H9 (cell line): ENCODE results near the gene CCDC69. TPM values are rescaled to one million over a fixed set of nuclear protein-coding genes. Genes with fewer than 3 reads are reported as not detected.

Source experiments
- DNase-seq: peaks from one replicate; pipeline ENCODE4 v3.0.0-alpha.2; 2017
- H2AFZ ChIP-seq: one replicate; pipeline ENCODE4 v1.6.1; 2013; ENCODE audit warnings: mild to moderate bottlenecking, low read length, control low read depth, moderate library complexity
- H2AK5ac ChIP-seq: 2 replicates; pipeline ENCODE4 v1.6.1; 2013; ENCODE audit warnings: low read length, control low read depth, mixed read lengths; ENCODE audit not compliant: insufficient read length
- H2BK120ac ChIP-seq: one replicate; pipeline ENCODE4 v1.6.1; 2013; ENCODE audit warnings: low read depth, mild to moderate bottlenecking, low read length, control low read depth, inconsistent platforms; ENCODE audit not compliant: poor library complexity, severe bottlenecking
- H2BK12ac ChIP-seq: 2 replicates; pipeline ENCODE4 v1.6.1; 2013; ENCODE audit warnings: low read length, control low read depth, mixed read lengths, low read depth; ENCODE audit not compliant: insufficient read length
- H2BK15ac ChIP-seq: 2 replicates; pipeline ENCODE4 v1.6.1; 2013; ENCODE audit warnings: low read depth, low read length, control low read depth
- H2BK20ac ChIP-seq: one replicate; pipeline ENCODE4 v1.6.1; 2013; ENCODE audit warnings: low read depth, mild to moderate bottlenecking, low read length, control low read depth, inconsistent platforms; ENCODE audit not compliant: poor library complexity, severe bottlenecking
- H2BK5ac ChIP-seq: 2 replicates; pipeline ENCODE4 v1.6.1; 2013; ENCODE audit warnings: low read length, control low read depth, mixed read lengths; ENCODE audit not compliant: insufficient read length
- H3K14ac ChIP-seq: 2 replicates; pipeline ENCODE4 v1.6.1; 2013; ENCODE audit warnings: low read length, control low read depth; ENCODE audit not compliant: insufficient read depth
- H3K18ac ChIP-seq: 2 replicates; pipeline ENCODE4 v1.6.1; 2013; ENCODE audit warnings: low read depth, mild to moderate bottlenecking, mixed read lengths, low read length, control low read depth; ENCODE audit not compliant: insufficient read length
- H3K23ac ChIP-seq: 2 replicates; pipeline ENCODE4 v1.6.1; 2013; ENCODE audit warnings: low read length, control low read depth, mixed read lengths, low read depth; ENCODE audit not compliant: insufficient read length
- H3K23me2 ChIP-seq: 2 replicates; pipeline ENCODE4 v1.6.1; 2013; ENCODE audit warnings: low read depth, mild to moderate bottlenecking, mixed read lengths, low read length, control low read depth; ENCODE audit not compliant: insufficient read length, poor library complexity, severe bottlenecking
- H3K27ac ChIP-seq: 2 replicates; pipeline ENCODE4 v1.5.1; 2013; ENCODE audit warnings: low read length, control low read depth, mixed read lengths, low read depth; ENCODE audit not compliant: insufficient read length
- H3K27me3 ChIP-seq: 2 replicates; pipeline ENCODE4 v1.6.1; 2013; ENCODE audit warnings: low read length, control low read depth, inconsistent platforms; ENCODE audit not compliant: insufficient read depth
- H3K4ac ChIP-seq: 2 replicates; pipeline ENCODE4 v1.6.1; 2013; ENCODE audit warnings: low read depth, mild to moderate bottlenecking, control low read depth, inconsistent platforms, low read length, moderate library complexity
- H3K4me1 ChIP-seq: 2 replicates; pipeline ENCODE4 v1.6.1; 2013; ENCODE audit warnings: low read length, control low read depth, inconsistent platforms; ENCODE audit not compliant: insufficient read depth
- H3K4me2 ChIP-seq: 2 replicates; pipeline ENCODE4 v1.6.1; 2013; ENCODE audit warnings: low read length, control low read depth, mixed read lengths; ENCODE audit not compliant: insufficient read length, insufficient read depth
- H3K56ac ChIP-seq: 2 replicates; pipeline ENCODE4 v1.6.1; 2013; ENCODE audit warnings: low read depth, mild to moderate bottlenecking, mixed read lengths, low read length, control low read depth; ENCODE audit not compliant: insufficient read length
- H3K79me1 ChIP-seq: 2 replicates; pipeline ENCODE4 v1.6.1; 2013; ENCODE audit warnings: low read depth, mild to moderate bottlenecking, moderate library complexity, low read length, control low read depth, inconsistent platforms; ENCODE audit not compliant: insufficient read depth, poor library complexity, severe bottlenecking
- H3K79me2 ChIP-seq: 2 replicates; pipeline ENCODE4 v1.6.1; 2013; ENCODE audit warnings: low read length, control low read depth, inconsistent platforms; ENCODE audit not compliant: insufficient read depth
- H3K9ac ChIP-seq: 2 replicates; pipeline ENCODE4 v1.6.1; 2013; ENCODE audit warnings: low read length, control low read depth, mixed read lengths; ENCODE audit not compliant: insufficient read length; ENCODE audit errors: extremely low read depth
- H3K9me3 ChIP-seq: one replicate; pipeline ENCODE4 v1.6.1; 2013; ENCODE audit warnings: low read depth, low read length, inconsistent platforms; ENCODE audit not compliant: control insufficient read depth
- H3T11ph ChIP-seq: one replicate; pipeline ENCODE4 v1.6.1; 2013; ENCODE audit warnings: mild to moderate bottlenecking, low read length, control low read depth, inconsistent platforms
- H4K20me1 ChIP-seq: one replicate; pipeline ENCODE4 v1.6.1; 2013; ENCODE audit not compliant: control insufficient read depth, insufficient read length, insufficient read depth
- H4K5ac ChIP-seq: 2 replicates; pipeline ENCODE4 v1.6.1; 2013; ENCODE audit warnings: low read depth, mild to moderate bottlenecking, mixed read lengths, low read length, control low read depth; ENCODE audit not compliant: insufficient read length
- H4K8ac ChIP-seq: replicated peaks from 2 replicates; pipeline ENCODE4 v1.6.1; 2013; ENCODE audit warnings: low read length, control low read depth, mixed read lengths, low read depth; ENCODE audit not compliant: insufficient read length
- H4K91ac ChIP-seq: 2 replicates; pipeline ENCODE4 v1.6.1; 2013; ENCODE audit warnings: low read depth, mild to moderate bottlenecking, moderate library complexity, mixed read lengths, low read length, control low read depth; ENCODE audit not compliant: insufficient read length
- H3K27ac Mint-ChIP-seq, 3 experiments: 2 replicates in 2 of 3; 3 replicates in 1 of 3; pipeline ENCODE4 v1.8.0; 2020 to 2021; ENCODE audit warnings: mixed read lengths in 3 of 3, mild to moderate bottlenecking in 1 of 3, moderate library complexity in 1 of 3
- H3K27me3 Mint-ChIP-seq: 2 replicates; pipeline ENCODE4 v1.8.0; 2021; ENCODE audit warnings: low read depth, mild to moderate bottlenecking, moderate library complexity, mixed read lengths
- H3K36me3 Mint-ChIP-seq, 3 experiments: 2 replicates in 2 of 3; 3 replicates in 1 of 3; pipeline ENCODE4 v1.8.0; 2020 to 2021; ENCODE audit warnings: low read depth in 3 of 3, mixed read lengths in 3 of 3; ENCODE audit not compliant: insufficient read depth in 1 of 3
- H3K4me1 Mint-ChIP-seq, 2 experiments: 2 replicates each; pipeline ENCODE4 v1.8.0; 2020; ENCODE audit warnings: mixed read lengths in 2 of 2
- H3K4me3 Mint-ChIP-seq, 2 experiments: 2 replicates in 1 of 2; 3 replicates in 1 of 2; pipeline ENCODE4 v1.8.0; 2020 to 2021; ENCODE audit warnings: mild to moderate bottlenecking in 2 of 2, mixed read lengths in 2 of 2, moderate library complexity in 1 of 2
- H3K9me3 Mint-ChIP-seq, 2 experiments: 2 replicates in 1 of 2; 3 replicates in 1 of 2; pipeline ENCODE4 v1.8.0; 2020; ENCODE audit warnings: mild to moderate bottlenecking in 2 of 2, mixed read lengths in 2 of 2, moderate library complexity in 1 of 2
- WGBS: extraction: QIAGEN DNeasy Blood & Tissue Kit; methylation state at CpG from one replicate; pipeline ENCODE4 v1.1.7; 2013; ENCODE audit warnings: missing lambda C conversion rate, low lambda C conversion rate, mixed read lengths; ENCODE audit not compliant: insufficient read length; ENCODE audit errors: extremely low coverage; 5-methylcytosine and 5-hydroxymethylcytosine counted together
- total RNA-seq: library from RNA; stranded (reverse); gene quantifications from 2 replicates; pipeline ENCODE4 v1.2.1, GENCODE V29; 2021
- TF ChIP-seq, protein P1 (sequence below): fragments of 200-600 bp; sonication (generic); conservative IDR thresholded peaks from 3 replicates; pipeline ENCODE4 v1.8.0; 2021; ENCODE audit warnings: antibody characterized with exemption, mild to moderate bottlenecking

CCDC69 gene
- total RNA-seq, 1 experiment from 2014 or later, result 5.3 TPM

DNA sequence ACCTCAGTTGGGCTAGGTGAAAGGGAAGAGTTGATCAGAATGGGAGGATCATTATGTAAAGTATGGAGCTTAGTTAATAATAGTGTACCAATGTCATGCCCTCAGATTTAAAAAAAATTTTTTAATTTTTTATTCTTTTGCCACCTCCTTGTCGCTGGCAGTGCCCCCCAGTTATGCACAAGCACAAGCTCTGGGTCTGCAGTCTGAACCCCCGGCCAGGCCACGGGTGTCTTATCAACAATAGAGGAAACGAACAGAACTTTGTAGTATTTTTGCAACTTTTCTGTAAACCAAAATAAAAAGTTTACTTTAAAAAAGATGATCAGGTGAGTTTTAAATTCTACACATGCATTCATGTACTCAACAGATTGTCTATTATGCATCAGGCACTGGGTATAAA is 27.7 kb upstream of the CCDC69 start:
- no peak overlapping the region for H4K5ac ChIP-seq
- no peaks in the 10 kb centered on the region for H3K27me3 ChIP-seq
- H3K4ac ChIP-seq, result no peak overlapping the region
- H3K79me2 ChIP-seq, result no peaks in the 10 kb centered on the region; the same call in 1 of the 2 replicates
- WGBS, result no CpG with 5 or more reads among the region's 4 CpGs
- H4K8ac ChIP-seq, result no peak overlapping the region
- no peak overlapping the region for H3T11ph ChIP-seq
- no peak for DNase-seq
- no peak overlapping the region for H3K14ac ChIP-seq
- Mint-ChIP-seq H3K9me3 (no peaks in the 10 kb centered on the region), H3K4me1 (peaks cover 26 to 30% of the 10 kb centered on the region in 2 experiments), H3K36me3 (no peaks in the 10 kb centered on the region; a peak in 1 of 7 replicates), H3K4me3 (peak overlapping the region in 1 of 2 experiments; percentile 83; a peak in 1 of 5 replicates), H3K27ac (no peak overlapping the region), H3K27me3 (no peaks in the 10 kb centered on the region)
- no peak overlapping the region for H3K18ac ChIP-seq
- H4K20me1 ChIP-seq, result no peaks in the 10 kb centered on the region
- H3K9ac ChIP-seq, result no peak overlapping the region
- no peak overlapping the region for H3K56ac ChIP-seq
- H3K9me3 ChIP-seq, result no peaks in the 10 kb centered on the region
- no peak overlapping the region for H3K23ac ChIP-seq
- H2BK20ac ChIP-seq, result no peak overlapping the region
- no peaks in the 10 kb centered on the region for H3K79me1 ChIP-seq
- peaks cover 9% of the 10 kb centered on the region for H3K23me2 ChIP-seq
- no peak overlapping the region for H2BK5ac ChIP-seq
- no peak overlapping the region for H2BK15ac ChIP-seq
- H3K4me2 ChIP-seq, result peak overlapping the region; percentile 60
- no peak overlapping the region for H2AFZ ChIP-seq
- no peak overlapping the region for H2AK5ac ChIP-seq
- H2BK12ac ChIP-seq, result no peak overlapping the region
- H3K27ac ChIP-seq, result no peak overlapping the region
- TF ChIP-seq, protein P1, sequence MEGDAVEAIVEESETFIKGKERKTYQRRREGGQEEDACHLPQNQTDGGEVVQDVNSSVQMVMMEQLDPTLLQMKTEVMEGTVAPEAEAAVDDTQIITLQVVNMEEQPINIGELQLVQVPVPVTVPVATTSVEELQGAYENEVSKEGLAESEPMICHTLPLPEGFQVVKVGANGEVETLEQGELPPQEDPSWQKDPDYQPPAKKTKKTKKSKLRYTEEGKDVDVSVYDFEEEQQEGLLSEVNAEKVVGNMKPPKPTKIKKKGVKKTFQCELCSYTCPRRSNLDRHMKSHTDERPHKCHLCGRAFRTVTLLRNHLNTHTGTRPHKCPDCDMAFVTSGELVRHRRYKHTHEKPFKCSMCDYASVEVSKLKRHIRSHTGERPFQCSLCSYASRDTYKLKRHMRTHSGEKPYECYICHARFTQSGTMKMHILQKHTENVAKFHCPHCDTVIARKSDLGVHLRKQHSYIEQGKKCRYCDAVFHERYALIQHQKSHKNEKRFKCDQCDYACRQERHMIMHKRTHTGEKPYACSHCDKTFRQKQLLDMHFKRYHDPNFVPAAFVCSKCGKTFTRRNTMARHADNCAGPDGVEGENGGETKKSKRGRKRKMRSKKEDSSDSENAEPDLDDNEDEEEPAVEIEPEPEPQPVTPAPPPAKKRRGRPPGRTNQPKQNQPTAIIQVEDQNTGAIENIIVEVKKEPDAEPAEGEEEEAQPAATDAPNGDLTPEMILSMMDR, result no peak
- no peak overlapping the region for H2BK120ac ChIP-seq
- H4K91ac ChIP-seq, result no peak overlapping the region
- H3K4me1 ChIP-seq, result no peaks in the 10 kb centered on the region
